GM23338 (cell line): ENCODE measurements around the gene HMGN4. TPM values are rescaled to one million over a fixed set of nuclear protein-coding genes. Genes with fewer than 3 reads are reported as not detected.

Source experiments
- ATAC-seq: fragments of 200-7000 bp; cut with Tn5 transposase; 3 replicates; pipeline ENCODE4 v1.9.1; 2020
- DNase-seq: peaks from one replicate; pipeline ENCODE4 v3.0.0-alpha.2; 2015; ENCODE audit warnings: low spot score
- H2AFZ ChIP-seq: fragments of 200-600 bp; sonication (generic); 2 replicates; pipeline ENCODE4 v1.8.0; 2016; ENCODE audit warnings: antibody characterized with exemption, mild to moderate bottlenecking, moderate library complexity
- H3F3A ChIP-seq: fragments of 200-600 bp; sonication (generic); replicated peaks from 2 replicates; pipeline ENCODE4 v1.8.0; 2017; ENCODE audit warnings: antibody characterized with exemption, mixed run types, low read depth
- H3K27ac ChIP-seq: fragments of 200-600 bp; sonication (generic); 2 replicates; pipeline ENCODE4 v1.6.1; 2016; ENCODE audit warnings: low read depth
- H3K27me3 ChIP-seq: fragments of 200-600 bp; sonication (generic); 2 replicates; pipeline ENCODE4 v1.8.0; 2016; ENCODE audit warnings: mild to moderate bottlenecking, mixed run types, moderate library complexity; ENCODE audit not compliant: insufficient read depth
- H3K36me3 ChIP-seq: fragments of 200-600 bp; sonication (generic); 2 replicates; pipeline ENCODE4 v1.8.0; 2016; ENCODE audit warnings: mild to moderate bottlenecking; ENCODE audit not compliant: insufficient read depth
- H3K4me1 ChIP-seq: fragments of 200-600 bp; sonication (generic); 2 replicates; pipeline ENCODE4 v1.8.0; 2016; ENCODE audit warnings: mild to moderate bottlenecking, moderate library complexity; ENCODE audit not compliant: insufficient read depth
- H3K4me2 ChIP-seq: fragments of 200-600 bp; sonication (generic); 2 replicates; pipeline ENCODE4 v1.7.1; 2017; ENCODE audit warnings: mixed run types
- H3K4me3 ChIP-seq: fragments of 200-600 bp; sonication (generic); 2 replicates; pipeline ENCODE4 v1.6.1; 2016; ENCODE audit warnings: mixed run types
- H3K79me2 ChIP-seq: fragments of 200-600 bp; sonication (generic); replicated peaks from 2 replicates; pipeline ENCODE4 v1.8.0; 2017; ENCODE audit warnings: mild to moderate bottlenecking; ENCODE audit not compliant: insufficient read depth
- H3K9me2 ChIP-seq: fragments of 200-600 bp; sonication (generic); 2 replicates; pipeline ENCODE4 v1.8.0; 2017; ENCODE audit not compliant: insufficient read depth
- H4K20me1 ChIP-seq: fragments of 200-600 bp; sonication (generic); replicated peaks from 2 replicates; pipeline ENCODE4 v1.8.0; 2017; ENCODE audit warnings: mild to moderate bottlenecking; ENCODE audit not compliant: insufficient read depth
- H3K27ac Mint-ChIP-seq: 2 replicates; pipeline ENCODE4 v1.8.0; 2020; ENCODE audit warnings: inconsistent platforms, mild to moderate bottlenecking, moderate library complexity, mixed read lengths
- H3K27me3 Mint-ChIP-seq: 3 replicates; pipeline ENCODE4 v1.8.0; 2022; ENCODE audit warnings: low read depth, mild to moderate bottlenecking, moderate library complexity, mixed read lengths, inconsistent platforms; ENCODE audit not compliant: insufficient read depth, poor library complexity
- H3K36me3 Mint-ChIP-seq: 3 replicates; pipeline ENCODE4 v1.8.0; 2021; ENCODE audit warnings: low read depth, mild to moderate bottlenecking, inconsistent platforms, moderate library complexity, mixed read lengths
- H3K4me1 Mint-ChIP-seq: 3 replicates; pipeline ENCODE4 v1.8.0; 2020; ENCODE audit warnings: mild to moderate bottlenecking, inconsistent platforms, mixed read lengths
- H3K4me3 Mint-ChIP-seq: 3 replicates; pipeline ENCODE4 v1.8.0; 2021; ENCODE audit warnings: moderate library complexity, mild to moderate bottlenecking, inconsistent platforms, mixed read lengths
- H3K9me3 Mint-ChIP-seq: 3 replicates; pipeline ENCODE4 v1.8.0; 2020; ENCODE audit warnings: moderate library complexity, mild to moderate bottlenecking, inconsistent platforms, mixed read lengths
- CREB1 ChIP-seq: fragments of 250-450 bp; sonication (Bioruptor Pico); IDR thresholded peaks from 2 replicates; pipeline ENCODE4 v1.5.0; 2020; ENCODE audit warnings: low read depth, mild to moderate bottlenecking, moderate library complexity
- EZH2phosphoT487 ChIP-seq: fragments of 200-600 bp; sonication (generic); IDR thresholded peaks from one replicate; pipeline ENCODE4 v1.8.1; 2018; ENCODE audit warnings: antibody characterized with exemption; ENCODE audit not compliant: unreplicated experiment
- NANOG ChIP-seq: IDR thresholded peaks from 2 replicates; pipeline ENCODE4 v1.6.1; 2016; ENCODE audit warnings: antibody characterized with exemption, borderline replicate concordance
- ZNF114 ChIP-seq: fragments of 250-450 bp; sonication (Bioruptor Pico); IDR thresholded peaks from 2 replicates; pipeline ENCODE4 v1.5.0; 2020; ENCODE audit warnings: mild to moderate bottlenecking, moderate library complexity
- ZNF462 ChIP-seq: fragments of 250-450 bp; sonication (Bioruptor Pico); IDR thresholded peaks from 2 replicates; pipeline ENCODE4 v1.5.0; 2020; ENCODE audit warnings: mild to moderate bottlenecking, moderate library complexity
- polyA plus RNA-seq: library from polyadenylated mRNA; unstranded; fragments of >200 nt; fragmentation: Nextera tagmentation; extraction: Ambion mirVana; gene quantifications from 2 replicates; pipeline ENCODE4 v1.2.1, GENCODE V29; 2016
- total RNA-seq: library from RNA; depleted of rRNA; stranded (reverse); fragments of >200 nt; shearing (Covaris generic); gene quantifications from 2 replicates; pipeline ENCODE4 v1.2.3, GENCODE V29; 2014
- TF ChIP-seq, protein P1 (sequence below): IDR thresholded peaks from one replicate; pipeline ENCODE4 v1.6.1; 2018; ENCODE audit warnings: antibody characterized with exemption; ENCODE audit not compliant: unreplicated experiment
- TF ChIP-seq, protein P2 (sequence below): IDR thresholded peaks from 2 replicates; pipeline ENCODE4 v1.6.1; 2016; ENCODE audit warnings: antibody characterized with exemption

The HMGN4 gene
- total and polyA plus RNA-seq, 2 experiments from 2014 or later, result 35.3 to 91.4 TPM

- Histone ChIP-seq H3K4me1 (peaks cover 43% of the 10 kb centered on the region), H2AFZ (0 out of 2 replicates have a peak overlapping the region, but pooled peaks have one; percentile 48), H3K27me3 (no peaks in the 10 kb centered on the region), H4K20me1 (no peaks in the 10 kb centered on the region), H3K4me3 (no peak overlapping the region), H3K36me3 (no peaks in the 10 kb centered on the region), H3K4me2 (no peak overlapping the region), H3F3A (no peaks in the 10 kb centered on the region; the same call in 1 of the 2 replicates), H3K79me2 (no peaks in the 10 kb centered on the region), H3K9me2 (no peaks in the 10 kb centered on the region), H3K27ac (no peak overlapping the region)
- Mint-ChIP-seq H3K27ac (no peak overlapping the region; the same call in 1 of the 2 replicates), H3K4me1 (peaks cover 29% of the 10 kb centered on the region), H3K4me3 (peak overlapping the region; percentile 21; the same call in 1 of the 3 replicates), H3K36me3 (no peaks in the 10 kb centered on the region), H3K27me3 (peaks cover 10% of the 10 kb centered on the region), H3K9me3 (peaks cover 4% of the 10 kb centered on the region; the same call in 1 of the 3 replicates)
- TF ChIP-seq NANOG, result no peak
- no peak for TF ChIP-seq ZNF114 (CRISPR knock-in tag)
- ATAC-seq, result no peak
- no peak for DNase-seq
These were observed 6.3 kb upstream of the HMGN4 start for GRCh38 chr6:26531897-26532296.

DNA sequence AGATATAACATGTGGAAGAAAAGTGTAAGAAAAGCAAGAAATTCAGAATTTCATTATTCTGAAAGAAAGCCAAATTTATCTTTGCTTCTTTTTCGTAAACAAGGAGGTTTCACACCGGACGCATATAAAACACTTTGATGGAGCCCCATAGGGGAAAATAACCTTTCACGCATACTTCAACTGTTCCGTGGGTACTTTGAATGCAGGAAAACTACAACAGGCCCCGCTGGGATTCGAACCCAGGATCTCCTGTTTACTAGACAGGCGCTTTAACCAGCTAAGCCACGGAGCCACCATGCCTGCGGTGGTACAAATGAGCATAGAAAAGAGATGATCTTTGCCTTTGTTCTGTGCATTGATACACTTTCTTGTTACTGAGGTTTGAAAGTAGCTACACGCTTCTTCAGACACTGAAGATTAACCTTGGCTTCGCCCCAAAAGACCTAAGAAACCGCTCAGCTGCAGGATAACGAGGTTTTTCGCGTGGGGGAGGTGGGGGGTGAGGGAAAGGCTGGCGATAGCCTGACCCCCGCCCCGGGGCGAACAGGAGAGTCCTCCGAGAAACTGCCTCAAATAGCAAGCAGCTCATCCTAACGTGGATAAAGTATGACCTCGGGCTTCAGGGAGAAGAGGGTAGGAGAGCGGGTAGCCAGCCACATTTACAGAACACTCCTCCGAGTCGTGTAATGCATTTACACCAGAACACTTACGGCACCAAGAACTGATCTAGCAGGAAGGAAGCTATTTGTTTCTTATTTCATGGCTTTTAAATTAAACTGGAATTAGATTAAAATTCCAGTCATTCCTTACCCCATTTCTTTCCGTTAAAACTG, 5.3 kb upstream of the HMGN4 start:
- peaks cover 37% of the 10 kb centered on the region for H3K4me1 ChIP-seq
- no peaks in the 10 kb centered on the region for H3K27me3 ChIP-seq
- Mint-ChIP-seq H3K9me3 (peaks cover 11% of the 10 kb centered on the region; the same call in 2 of the 3 replicates), H3K27ac (peak overlapping the region; percentile 94), H3K4me1 (peaks cover 23% of the 10 kb centered on the region), H3K27me3 (peaks cover 20% of the 10 kb centered on the region), H3K36me3 (peaks cover 4% of the 10 kb centered on the region; the same call in 2 of the 3 replicates), H3K4me3 (peak overlapping the region; percentile 96)
- H3K36me3 ChIP-seq, result no peaks in the 10 kb centered on the region
- ATAC-seq (peak; percentile 32), DNase-seq (peak; percentile 89)
- peak overlapping the region; percentile 76 for H3K4me3 ChIP-seq
- H3F3A ChIP-seq, result no peaks in the 10 kb centered on the region; the same call in 1 of the 2 replicates
- H3K27ac ChIP-seq, result peak overlapping the region; percentile 73; the same call in 1 of the 2 replicates
- H3K79me2 ChIP-seq, result no peaks in the 10 kb centered on the region
- H3K4me2 ChIP-seq, result peak overlapping the region; percentile 86
- no peaks in the 10 kb centered on the region for H4K20me1 ChIP-seq
- H3K9me2 ChIP-seq, result no peaks in the 10 kb centered on the region
- TF ChIP-seq, protein P1, sequence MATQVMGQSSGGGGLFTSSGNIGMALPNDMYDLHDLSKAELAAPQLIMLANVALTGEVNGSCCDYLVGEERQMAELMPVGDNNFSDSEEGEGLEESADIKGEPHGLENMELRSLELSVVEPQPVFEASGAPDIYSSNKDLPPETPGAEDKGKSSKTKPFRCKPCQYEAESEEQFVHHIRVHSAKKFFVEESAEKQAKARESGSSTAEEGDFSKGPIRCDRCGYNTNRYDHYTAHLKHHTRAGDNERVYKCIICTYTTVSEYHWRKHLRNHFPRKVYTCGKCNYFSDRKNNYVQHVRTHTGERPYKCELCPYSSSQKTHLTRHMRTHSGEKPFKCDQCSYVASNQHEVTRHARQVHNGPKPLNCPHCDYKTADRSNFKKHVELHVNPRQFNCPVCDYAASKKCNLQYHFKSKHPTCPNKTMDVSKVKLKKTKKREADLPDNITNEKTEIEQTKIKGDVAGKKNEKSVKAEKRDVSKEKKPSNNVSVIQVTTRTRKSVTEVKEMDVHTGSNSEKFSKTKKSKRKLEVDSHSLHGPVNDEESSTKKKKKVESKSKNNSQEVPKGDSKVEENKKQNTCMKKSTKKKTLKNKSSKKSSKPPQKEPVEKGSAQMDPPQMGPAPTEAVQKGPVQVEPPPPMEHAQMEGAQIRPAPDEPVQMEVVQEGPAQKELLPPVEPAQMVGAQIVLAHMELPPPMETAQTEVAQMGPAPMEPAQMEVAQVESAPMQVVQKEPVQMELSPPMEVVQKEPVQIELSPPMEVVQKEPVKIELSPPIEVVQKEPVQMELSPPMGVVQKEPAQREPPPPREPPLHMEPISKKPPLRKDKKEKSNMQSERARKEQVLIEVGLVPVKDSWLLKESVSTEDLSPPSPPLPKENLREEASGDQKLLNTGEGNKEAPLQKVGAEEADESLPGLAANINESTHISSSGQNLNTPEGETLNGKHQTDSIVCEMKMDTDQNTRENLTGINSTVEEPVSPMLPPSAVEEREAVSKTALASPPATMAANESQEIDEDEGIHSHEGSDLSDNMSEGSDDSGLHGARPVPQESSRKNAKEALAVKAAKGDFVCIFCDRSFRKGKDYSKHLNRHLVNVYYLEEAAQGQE, result no peak
- 0 out of 2 replicates have a peak, but pooled peaks have one; percentile 35 for TF ChIP-seq ZNF114 (CRISPR knock-in tag)
- TF ChIP-seq ZNF462 (CRISPR knock-in tag), result 0 out of 2 replicates have a peak, but pooled peaks have one; percentile 8
- peak; percentile 55 for TF ChIP-seq CREB1 (CRISPR knock-in tag)
- no peak for TF ChIP-seq NANOG
- TF ChIP-seq, protein P2, sequence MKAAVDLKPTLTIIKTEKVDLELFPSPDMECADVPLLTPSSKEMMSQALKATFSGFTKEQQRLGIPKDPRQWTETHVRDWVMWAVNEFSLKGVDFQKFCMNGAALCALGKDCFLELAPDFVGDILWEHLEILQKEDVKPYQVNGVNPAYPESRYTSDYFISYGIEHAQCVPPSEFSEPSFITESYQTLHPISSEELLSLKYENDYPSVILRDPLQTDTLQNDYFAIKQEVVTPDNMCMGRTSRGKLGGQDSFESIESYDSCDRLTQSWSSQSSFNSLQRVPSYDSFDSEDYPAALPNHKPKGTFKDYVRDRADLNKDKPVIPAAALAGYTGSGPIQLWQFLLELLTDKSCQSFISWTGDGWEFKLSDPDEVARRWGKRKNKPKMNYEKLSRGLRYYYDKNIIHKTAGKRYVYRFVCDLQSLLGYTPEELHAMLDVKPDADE, result peak; percentile 54; the same call in 1 of the 2 replicates
- TF ChIP-seq EZH2phosphoT487, result no peak
- peak overlapping the region; percentile 80 for H2AFZ ChIP-seq
